A204.1 (cell line): ENCODE data around the gene FBXW8.

Experiments
- FAIRE-seq: peaks from 2 replicates; lab custom pipeline; 2012; peaks lifted over from hg19 to GRCh38; lab: Jason Lieb, UNC

FBXW8 gene

DNA sequence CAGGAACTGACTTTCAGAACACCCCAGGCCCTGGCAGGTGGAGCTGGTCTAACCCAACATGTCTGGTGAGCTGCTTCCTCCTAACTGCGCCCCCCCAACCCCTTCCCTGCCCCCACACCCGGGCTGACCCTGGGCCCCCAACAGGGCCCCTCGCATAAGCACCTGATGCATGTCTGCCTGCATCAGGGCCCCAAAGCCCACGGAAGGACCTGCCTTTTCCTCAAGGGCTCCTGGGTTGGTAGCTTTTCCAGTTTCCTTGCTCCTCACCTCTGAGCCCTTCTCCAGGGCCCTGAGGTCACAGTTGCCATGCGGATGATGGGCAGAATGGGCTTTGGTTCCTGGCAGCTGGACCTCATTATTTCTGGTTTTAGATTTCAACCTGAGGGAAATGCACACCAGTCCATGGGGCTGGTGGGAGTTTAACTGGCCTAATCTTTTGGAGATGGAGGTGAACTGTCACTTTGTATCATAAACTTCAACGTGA, 170.0 kb downstream of the FBXW8 start:
- no peak for FAIRE-seq
